ENCODE data around the gene TNFRSF6B.
A peak's percentile ranks its signal among the peaks of the same experiment; 100 is the strongest.

TNFRSF6B gene

GRCh38 chr20:63698739-63699465 is 2.5 kb downstream of the TNFRSF6B start:
- DNase-seq, result peak; percentile 35

GRCh38 chr20:63699466-63700198 is 3.2 kb downstream of the TNFRSF6B start:
- no peak for DNase-seq

GRCh38 chr20:63700199-63701050 is 4.0 kb downstream of the TNFRSF6B start:
- DNase-seq, result no peak

- no peak for DNase-seq
Measured at GRCh38 chr20:63701051-63701328, 4.5 kb downstream of the TNFRSF6B start.

GRCh38 chr20:63701329-63702035 is 5.0 kb downstream of the TNFRSF6B start:
- no peak for DNase-seq

GRCh38 chr20:63702036-63702665 is 5.7 kb downstream of the TNFRSF6B start:
- DNase-seq, result no peak

- no peak for DNase-seq
Measured at GRCh38 chr20:63702751-63703470, 6.5 kb downstream of the TNFRSF6B start.

- DNase-seq, result no peak
Measured at GRCh38 chr20:63703471-63703975, 7.1 kb downstream of the TNFRSF6B start.

- no peak for DNase-seq
Measured at GRCh38 chr20:63703976-63704748, 7.7 kb downstream of the TNFRSF6B start.

GRCh38 chr20:63704749-63705117 is 8.3 kb downstream of the TNFRSF6B start:
- no peak for DNase-seq

- DNase-seq, result no peak
Measured at GRCh38 chr20:63705232-63706026, 9.0 kb downstream of the TNFRSF6B start.

- no peak for DNase-seq
Measured at GRCh38 chr20:63706027-63706695, 9.7 kb downstream of the TNFRSF6B start.

- peak; percentile 69 for DNase-seq
Measured at GRCh38 chr20:63706852-63707557, 10.6 kb downstream of the TNFRSF6B start.

- peak; percentile 91 for DNase-seq
Measured at GRCh38 chr20:63707558-63708300, 11.3 kb downstream of the TNFRSF6B start, which contains the start of the genes ARFRP1 and ZGPAT. Gene ARFRP1, minus strand, starts transcription at chr20:63707976. Its CDS starts 885 bp downstream, at chr20:63707091. Gene ZGPAT, plus strand, starts transcription at chr20:63708039. Its CDS starts 542 bp downstream, at chr20:63708581.

GRCh38 chr20:63708301-63709148 is 12.1 kb downstream of the TNFRSF6B start:
- no peak for DNase-seq

- DNase-seq, result no peak
Measured at GRCh38 chr20:63709149-63709527, 12.7 kb downstream of the TNFRSF6B start.

Data from CD4-positive, alpha-beta T cell treated with Interleukin-6 for 4 hours (primary cell).